ENCODE results near the gene CHM.

- no peak for TF ChIP-seq YY1 (IDR thresholded peaks at IDR 0.05; ENCODE audit: insufficient read depth, insufficient read length)
- no peak for TF ChIP-seq ZNF274 (IDR thresholded peaks at IDR 0.05; ENCODE audit: low read depth, low read length)
Observed at GRCh38 chrX:85980286-85980685, 67.1 kb downstream of the CHM start.
